HEK293 (cell line): ENCODE results near the gene PDE4A.
"Not testable (repeated sequence)": the region's sequence is repeated elsewhere in the genome, so short reads cannot be mapped to it uniquely, and the experiment has no call there.

Experiments
- CTCF ChIA-PET: fragments of 350-600 bp; formaldehyde crosslinking; extraction: SDS; loops from one replicate; lab custom pipeline; 2021; ENCODE audit warnings: antibody characterized with exemption; lab: Yijun Ruan, JAX
- POLR2A ChIA-PET: fragments of 300-600 bp; formaldehyde crosslinking; extraction: SDS; loops from one replicate; lab custom pipeline; 2020; ENCODE audit warnings: antibody characterized with exemption, inconsistent platforms; lab: Yijun Ruan, JAX
- H3K27ac ChIP-seq: fragments of 200-500 bp; sonication (Bioruptor generic); 2 replicates; pipeline ENCODE4 v1.5.1; 2014; ENCODE audit warnings: low read depth, low read length, control low read depth, inconsistent platforms; ENCODE audit errors: extremely low read depth
- H3K36me3 ChIP-seq, 2 experiments: fragments of 200-500 bp in 1 of 2; sonication (Bioruptor generic) in 1 of 2; 1 replicate in 1 of 2; 2 replicates in 1 of 2; pipeline ENCODE4 v1.5.1; 2014 to 2017; ENCODE audit warnings: inconsistent platforms in 2 of 2, low read length in 2 of 2; ENCODE audit not compliant: control insufficient read depth in 2 of 2, insufficient read depth in 1 of 2
- H3K4me1 ChIP-seq: fragments of 200-500 bp; sonication (Bioruptor generic); 2 replicates; pipeline ENCODE4 v1.5.1; 2014; ENCODE audit warnings: mild to moderate bottlenecking, low read length, inconsistent platforms; ENCODE audit not compliant: control insufficient read depth, insufficient read depth
- H3K4me3 ChIP-seq: 2 replicates; pipeline ENCODE4 v1.5.1; 2011; ENCODE audit warnings: low read depth, mild to moderate bottlenecking, control low read depth, low read length, moderate library complexity
- H3K9me3 ChIP-seq: fragments of 200-500 bp; sonication (Bioruptor generic); 2 replicates; pipeline ENCODE4 v1.5.1; 2014; ENCODE audit warnings: low read depth, low read length, inconsistent platforms; ENCODE audit not compliant: control insufficient read depth, insufficient read depth
- GLIS1 ChIP-seq: fragments of 450-650 bp; formaldehyde crosslinking; IDR thresholded peaks from 2 replicates; pipeline ENCODE4 v1.5.1; 2016; ENCODE audit warnings: missing biosample characterization, missing genetic modification characterization
- HIC1 ChIP-seq: fragments of 450-650 bp; formaldehyde crosslinking; IDR thresholded peaks from 2 replicates; pipeline ENCODE4 v1.5.1; 2016; ENCODE audit warnings: missing biosample characterization, missing genetic modification characterization
- IKZF3 ChIP-seq: fragments of 450-650 bp; IDR thresholded peaks from 2 replicates; pipeline ENCODE4 v1.5.0; 2018; ENCODE audit warnings: missing biosample characterization, mild to moderate bottlenecking, missing genetic modification characterization, moderate library complexity
- KLF8 ChIP-seq: fragments of 450-650 bp; formaldehyde crosslinking; IDR thresholded peaks from 2 replicates; pipeline ENCODE4 v1.5.1; 2016; ENCODE audit warnings: missing biosample characterization, missing genetic modification characterization
- PBX3 ChIP-seq: sonication (generic); formaldehyde crosslinking; IDR thresholded peaks from 2 replicates; pipeline ENCODE4 v1.8.1; 2022; ENCODE audit warnings: mild to moderate bottlenecking, moderate library complexity, missing genetic modification reagents
- YY2 ChIP-seq: fragments of 450-650 bp; formaldehyde crosslinking; IDR thresholded peaks from 2 replicates; pipeline ENCODE4 v1.5.1; 2016; ENCODE audit warnings: missing biosample characterization, missing genetic modification characterization
- ZBTB17 ChIP-seq: fragments of 450-650 bp; formaldehyde crosslinking; IDR thresholded peaks from 2 replicates; pipeline ENCODE4 v1.5.1; 2016; ENCODE audit warnings: missing biosample characterization, missing genetic modification characterization
- ZBTB49 ChIP-seq: fragments of 450-650 bp; formaldehyde crosslinking; IDR thresholded peaks from 2 replicates; pipeline ENCODE4 v1.5.1; 2016; ENCODE audit warnings: missing biosample characterization, missing genetic modification characterization, low read depth
- ZBTB6 ChIP-seq: fragments of 450-650 bp; formaldehyde crosslinking; IDR thresholded peaks from 2 replicates; pipeline ENCODE4 v1.5.1; 2017; ENCODE audit warnings: missing biosample characterization, missing genetic modification characterization
- ZNF184 ChIP-seq: fragments of 450-650 bp; IDR thresholded peaks from 2 replicates; pipeline ENCODE4 v1.5.1; 2018; ENCODE audit warnings: missing biosample characterization, mild to moderate bottlenecking, missing genetic modification characterization
- ZNF19 ChIP-seq: fragments of 450-650 bp; formaldehyde crosslinking; IDR thresholded peaks from 2 replicates; pipeline ENCODE4; 2016; ENCODE audit warnings: missing biosample characterization, missing genetic modification characterization, low read depth
- ZNF488 ChIP-seq: fragments of 450-650 bp; formaldehyde crosslinking; IDR thresholded peaks from 2 replicates; pipeline ENCODE4 v1.5.1; 2016; ENCODE audit warnings: missing biosample characterization, missing genetic modification characterization
- ZNF664 ChIP-seq: fragments of 450-650 bp; formaldehyde crosslinking; IDR thresholded peaks from 2 replicates; pipeline ENCODE4 v1.5.1; 2016; ENCODE audit warnings: missing biosample characterization, missing genetic modification characterization
- ZNF791 ChIP-seq: fragments of 450-650 bp; formaldehyde crosslinking; IDR thresholded peaks from 2 replicates; pipeline ENCODE4 v1.5.1; 2016; ENCODE audit warnings: missing biosample characterization, missing genetic modification characterization
- ZNF792 ChIP-seq: fragments of 450-650 bp; formaldehyde crosslinking; IDR thresholded peaks from 2 replicates; pipeline ENCODE4 v1.5.1; 2016; ENCODE audit warnings: missing biosample characterization, missing genetic modification characterization
- ZNF843 ChIP-seq: fragments of 450-650 bp; formaldehyde crosslinking; IDR thresholded peaks from 2 replicates; pipeline ENCODE4 v1.5.1; 2016; ENCODE audit warnings: missing biosample characterization, missing genetic modification characterization

PDE4A gene

GRCh38 chr19:10453852-10454251 lies 33.5 kb downstream of the PDE4A start:
- POLR2A ChIA-PET: interaction anchor here (1.0 kb wide), 1 partner anchor 33 kb away, joined by 3 read pairs; the partner anchor contains the start of gene PDE4A
- no peak overlapping the region for H3K4me3 ChIP-seq
- no peaks in the 10 kb centered on the region for H3K36me3 ChIP-seq
- TF ChIP-seq PBX3 (CRISPR knock-in tag): no peak
- TF ChIP-seq ZNF488: no peak
- no peak for TF ChIP-seq ZBTB17 (tag by site-specific recombination)
- TF ChIP-seq ZBTB49 (tag by site-specific recombination): no peak
- TF ChIP-seq ZBTB6 (tag by site-specific recombination): no peak
- no peak for TF ChIP-seq ZNF184
- TF ChIP-seq ZNF791 (tag by site-specific recombination): no peak
- TF ChIP-seq KLF8: no peak
- H3K9me3 ChIP-seq: no peaks in the 10 kb centered on the region
- CTCF ChIA-PET: interaction anchor here (0.6 to 2.0 kb wide), 3 partner anchors 18 to 171 kb away, joined by 3 to 4 read pairs (median 3); no protein-coding TSS in a partner anchor
- H3K27ac ChIP-seq: no peak overlapping the region
- H3K4me1 ChIP-seq: no peaks in the 10 kb centered on the region

- POLR2A ChIA-PET: interaction anchor here (1.0 kb wide), 1 partner anchor 34 kb away, joined by 3 read pairs; the partner anchor contains the start of gene PDE4A
- CTCF ChIA-PET: interaction anchor here (0.6 to 2.0 kb wide), 3 partner anchors 19 to 172 kb away, joined by 3 to 4 read pairs (median 3); no protein-coding TSS in a partner anchor
- no peak overlapping the region for H3K27ac ChIP-seq
- H3K4me1 ChIP-seq: no peaks in the 10 kb centered on the region
- H3K36me3 ChIP-seq: no peaks in the 10 kb centered on the region
- TF ChIP-seq ZNF843 (tag by site-specific recombination) (no peak), IKZF3 (0 out of 2 replicates have a peak, but pooled peaks have one; percentile 39), ZNF792 (no peak), ZNF19 (tag by site-specific recombination) (no peak), YY2 (tag by site-specific recombination) (no peak), HIC1 (tag by site-specific recombination) (no peak)
- no peaks in the 10 kb centered on the region for H3K9me3 ChIP-seq
- no peak overlapping the region for H3K4me3 ChIP-seq
Measured at GRCh38 chr19:10454267-10454666, 33.9 kb downstream of the PDE4A start.

GRCh38 chr19:10458733-10459132 lies 38.4 kb downstream of the PDE4A start:
- H3K9me3 ChIP-seq, POLR2A ChIA-PET, H3K4me3 ChIP-seq, H3K4me1 ChIP-seq: not testable (repeated sequence)
- CTCF ChIA-PET: interaction anchor here (0.7 to 1.3 kb wide), 5 partner anchors 20 to 530 kb away, joined by 3 to 5 read pairs (median 3); no protein-coding TSS in a partner anchor
- TF ChIP-seq ZNF664 (tag by site-specific recombination): peak; percentile 98
- TF ChIP-seq GLIS1 (tag by site-specific recombination): peak; percentile 64
- TF ChIP-seq, all 188 proteins: peak for 2; not testable (repeated sequence) for 186
- H3K36me3 ChIP-seq, H3K27ac ChIP-seq: not testable (repeated sequence)
